Endodermal cell (in vitro differentiated cells): Measurements from ENCODE around the gene CERKL. TPM values are rescaled to one million over a fixed set of nuclear protein-coding genes. Genes with fewer than 3 reads are reported as not detected.

Experiments
- DNase-seq: peaks from one replicate; pipeline ENCODE4 v3.0.0-alpha.2; 2017
- H3K27ac ChIP-seq: 2 replicates; pipeline ENCODE4 v1.5.1; 2013; ENCODE audit warnings: mild to moderate bottlenecking, low read depth, low read length, moderate library complexity
- H3K27me3 ChIP-seq: 2 replicates; pipeline ENCODE4 v1.6.1; 2013; ENCODE audit warnings: mild to moderate bottlenecking, low read length, moderate library complexity; ENCODE audit not compliant: insufficient read depth, control insufficient read depth, poor library complexity, severe bottlenecking
- H3K36me3 ChIP-seq: 2 replicates; pipeline ENCODE4 v1.7.0; 2013; ENCODE audit warnings: mild to moderate bottlenecking, low read length, moderate library complexity; ENCODE audit not compliant: control insufficient read depth, insufficient read depth
- H3K4me1 ChIP-seq: one replicate; pipeline ENCODE4 v1.7.0; 2013; ENCODE audit warnings: low read length; ENCODE audit not compliant: control insufficient read depth, insufficient read depth
- H3K4me3 ChIP-seq: 2 replicates; pipeline ENCODE4 v1.5.1; 2013; ENCODE audit warnings: mild to moderate bottlenecking, low read length, moderate library complexity
- H3K9ac ChIP-seq: 2 replicates; pipeline ENCODE4 v1.6.1; 2013; ENCODE audit warnings: mild to moderate bottlenecking, low read length, moderate library complexity; ENCODE audit not compliant: poor library complexity, severe bottlenecking; ENCODE audit errors: extremely low read depth
- H3K9me3 ChIP-seq: 2 replicates; pipeline ENCODE4 v1.6.1; 2013; ENCODE audit warnings: mild to moderate bottlenecking, low read length, moderate library complexity; ENCODE audit not compliant: control insufficient read depth
- H3K27ac Mint-ChIP-seq: 2 replicates; pipeline ENCODE4 v1.8.0; 2020; ENCODE audit warnings: mixed read lengths
- H3K27me3 Mint-ChIP-seq: 2 replicates; pipeline ENCODE4 v1.8.0; 2021; ENCODE audit warnings: mild to moderate bottlenecking, mixed read lengths; ENCODE audit not compliant: insufficient read depth
- H3K36me3 Mint-ChIP-seq: 2 replicates; pipeline ENCODE4 v1.8.0; 2020; ENCODE audit warnings: low read depth, mixed read lengths
- H3K4me1 Mint-ChIP-seq: 2 replicates; pipeline ENCODE4 v1.8.0; 2020; ENCODE audit warnings: mixed read lengths
- H3K4me3 Mint-ChIP-seq: 2 replicates; pipeline ENCODE4 v1.8.0; 2020; ENCODE audit warnings: mild to moderate bottlenecking, moderate library complexity, mixed read lengths
- H3K9me3 Mint-ChIP-seq: 2 replicates; pipeline ENCODE4 v1.8.0; 2020; ENCODE audit warnings: mild to moderate bottlenecking, mixed read lengths
- WGBS, 2 experiments: methylation state at CpG; one replicate each; pipeline versions ENCODE4 v1.1.5 to v1.1.7; 2013; ENCODE audit warnings: missing lambda C conversion rate in 2 of 2, mixed read lengths in 1 of 2; ENCODE audit not compliant: insufficient coverage in 1 of 2, insufficient read length in 1 of 2; 5-methylcytosine and 5-hydroxymethylcytosine counted together
- total RNA-seq, 2 donors: library from RNA; stranded (reverse); fragmentation: NEBNext Ultra II Directional in 1 of 2; extraction: Animal tissue kit (Norgen Biotek cat#: 25700) in 1 of 2; gene quantifications; 2 replicates in 1 of 2; 3 replicates in 1 of 2; pipeline ENCODE4 v1.2.1, GENCODE V29; 2021
- TF ChIP-seq, protein P1 (sequence below): fragments of 200-600 bp; sonication (generic); conservative IDR thresholded peaks from 2 replicates; pipeline ENCODE4 v1.5.0; 2021; ENCODE audit warnings: antibody characterized with exemption, mild to moderate bottlenecking

Gene CERKL
- total RNA-seq, 2 donors from 2014 or later = 0.20 to 0.31 TPM

DNA sequence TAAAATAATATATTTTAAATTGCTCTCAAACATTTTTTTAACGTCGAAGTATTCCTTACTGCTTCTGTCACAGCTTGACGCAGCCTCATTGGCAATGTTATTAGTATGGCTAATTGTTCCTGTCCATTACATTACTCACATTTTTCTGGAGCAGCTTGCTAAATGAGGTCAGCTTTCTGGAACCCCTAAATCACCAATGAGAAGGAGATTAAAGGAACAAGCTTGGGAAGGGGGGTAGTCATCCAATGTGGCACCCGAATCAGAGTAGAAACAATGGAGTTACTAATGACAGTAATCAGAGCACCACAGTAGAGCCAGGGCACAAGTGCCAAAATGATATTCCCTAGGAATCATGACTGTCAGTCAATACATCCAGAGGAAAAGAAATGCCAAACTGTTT, 18.3 kb upstream of the CERKL start:
- TF ChIP-seq, protein P1, sequence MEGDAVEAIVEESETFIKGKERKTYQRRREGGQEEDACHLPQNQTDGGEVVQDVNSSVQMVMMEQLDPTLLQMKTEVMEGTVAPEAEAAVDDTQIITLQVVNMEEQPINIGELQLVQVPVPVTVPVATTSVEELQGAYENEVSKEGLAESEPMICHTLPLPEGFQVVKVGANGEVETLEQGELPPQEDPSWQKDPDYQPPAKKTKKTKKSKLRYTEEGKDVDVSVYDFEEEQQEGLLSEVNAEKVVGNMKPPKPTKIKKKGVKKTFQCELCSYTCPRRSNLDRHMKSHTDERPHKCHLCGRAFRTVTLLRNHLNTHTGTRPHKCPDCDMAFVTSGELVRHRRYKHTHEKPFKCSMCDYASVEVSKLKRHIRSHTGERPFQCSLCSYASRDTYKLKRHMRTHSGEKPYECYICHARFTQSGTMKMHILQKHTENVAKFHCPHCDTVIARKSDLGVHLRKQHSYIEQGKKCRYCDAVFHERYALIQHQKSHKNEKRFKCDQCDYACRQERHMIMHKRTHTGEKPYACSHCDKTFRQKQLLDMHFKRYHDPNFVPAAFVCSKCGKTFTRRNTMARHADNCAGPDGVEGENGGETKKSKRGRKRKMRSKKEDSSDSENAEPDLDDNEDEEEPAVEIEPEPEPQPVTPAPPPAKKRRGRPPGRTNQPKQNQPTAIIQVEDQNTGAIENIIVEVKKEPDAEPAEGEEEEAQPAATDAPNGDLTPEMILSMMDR = no peak
- 11 to 36% methylated on average over 1 to 4 of the region's 4 CpGs for WGBS, 2 experiments
- no peak overlapping the region for H3K27ac ChIP-seq
- H3K9me3 ChIP-seq = no peaks in the 10 kb centered on the region
- peaks cover 91% of the 10 kb centered on the region for H3K27me3 ChIP-seq
- DNase-seq = no peak
- Mint-ChIP-seq H3K9me3 (peaks cover 6% of the 10 kb centered on the region), H3K27me3 (peaks cover 84% of the 10 kb centered on the region), H3K36me3 (no peaks in the 10 kb centered on the region), H3K4me1 (peaks cover 1% of the 10 kb centered on the region), H3K27ac (no peak overlapping the region), H3K4me3 (no peak overlapping the region)
- no peaks in the 10 kb centered on the region for H3K36me3 ChIP-seq
- no peak overlapping the region for H3K4me3 ChIP-seq
- no peaks in the 10 kb centered on the region for H3K4me1 ChIP-seq
- H3K9ac ChIP-seq = no peak overlapping the region

GRCh38 chr2:181674461-181674860, 17.6 kb upstream of the CERKL start:
- peaks cover 76% of the 10 kb centered on the region for H3K27me3 Mint-ChIP-seq
- peaks cover 1% of the 10 kb centered on the region for H3K4me1 Mint-ChIP-seq
- Histone ChIP-seq H3K27me3 (peaks cover 83% of the 10 kb centered on the region), H3K36me3 (no peaks in the 10 kb centered on the region), H3K4me1 (no peaks in the 10 kb centered on the region), H3K27ac (no peak overlapping the region), H3K9ac (no peak overlapping the region), H3K9me3 (no peaks in the 10 kb centered on the region), H3K4me3 (no peak overlapping the region)
- H3K4me3 Mint-ChIP-seq = no peak overlapping the region
- no peak for DNase-seq
- peaks cover 6% of the 10 kb centered on the region for H3K9me3 Mint-ChIP-seq
- TF ChIP-seq, protein P1 = no peak
- no peak overlapping the region for H3K27ac Mint-ChIP-seq
- H3K36me3 Mint-ChIP-seq = no peaks in the 10 kb centered on the region

- no peak overlapping the region for H3K4me3 ChIP-seq
- H3K9ac ChIP-seq = no peak overlapping the region
- 72 to 79% methylated on average over 2 of the region's 2 CpGs for WGBS, 2 experiments
- no peaks in the 10 kb centered on the region for H3K36me3 ChIP-seq
- Mint-ChIP-seq H3K36me3 (no peaks in the 10 kb centered on the region), H3K27me3 (peaks cover 69% of the 10 kb centered on the region), H3K9me3 (peaks cover 3% of the 10 kb centered on the region), H3K4me3 (no peak overlapping the region), H3K4me1 (peaks cover 10% of the 10 kb centered on the region), H3K27ac (no peak overlapping the region)
- H3K27ac ChIP-seq = no peak overlapping the region
- TF ChIP-seq, protein P1 = no peak
- H3K4me1 ChIP-seq = peaks cover 2% of the 10 kb centered on the region
- H3K27me3 ChIP-seq = peaks cover 70% of the 10 kb centered on the region
- no peaks in the 10 kb centered on the region for H3K9me3 ChIP-seq
- no peak for DNase-seq
These were observed 16.3 kb upstream of the CERKL start for GRCh38 chr2:181673173-181673572.
